ENCODE data around the gene PPP1R37. TPM values are rescaled to one million over a fixed set of nuclear protein-coding genes. Genes with fewer than 3 reads are reported as not detected.

Gene PPP1R37
- total and polyA plus RNA-seq, 2 donors (not counting 3 experiments of a cell fraction or from before 2014, with no cell fraction given), result 16.2 to 27.1 TPM

GRCh38 chr19:45113628-45114027 lies 20.6 kb downstream of the PPP1R37 start:
- CTCF ChIA-PET, result interaction anchor here (0.6 to 1.4 kb wide), 5 partner anchors 10 to 133 kb away, joined by 3 to 5 read pairs (median 3); no protein-coding TSS in a partner anchor

More at GRCh38 chr19:45113628-45114027, 20.6 kb downstream of the PPP1R37 start:
- H2AFZ ChIP-seq (ENCODE audit: low read depth, low read length), result no peak overlapping the region
- no TSS peak for BruUV-seq (replicated peaks)
- DNase-seq (ENCODE audit: low read depth, low spot score) (no peak), FAIRE-seq (no peak)
- H3K79me2 ChIP-seq (ENCODE audit: control insufficient read depth, insufficient read depth, low read length), result peaks cover 64% of the 10 kb centered on the region
- H3K27ac ChIP-seq (ENCODE audit: insufficient read depth, low read depth, low read length), result no peak overlapping the region
- no peaks in the 10 kb centered on the region for H3K36me3 ChIP-seq (ENCODE audit: control insufficient read depth in 2 of 2, extremely low read depth in 1 of 2, insufficient read depth in 2 of 2, low read length in 2 of 2)
- intact Hi-C loops (cut with micrococcal nuclease), result no loop called here
- no peaks in the 10 kb centered on the region for H3K27me3 ChIP-seq (ENCODE audit: control insufficient read depth in 2 of 2, insufficient read depth in 2 of 2, low read length in 2 of 2)
- no peaks in the 10 kb centered on the region for H3K9me3 ChIP-seq (replicated peaks; ENCODE audit: control insufficient read depth, insufficient read depth, low read length)
- H3K4me2 ChIP-seq (ENCODE audit: insufficient read depth, low read length), result no peak overlapping the region
- H3K4me1 ChIP-seq (ENCODE audit: control insufficient read depth, extremely low read depth, insufficient read depth, low read length), result no peaks in the 10 kb centered on the region
- dilution Hi-C loops (cut with MboI; ENCODE audit: extremely low pct_ligation_motif_present, low sequenced_read_pairs), result no loop called here
- POLR2A ChIA-PET, result no interaction called here
- no peak overlapping the region for H3K9ac ChIP-seq (replicated peaks; ENCODE audit: extremely low read depth, insufficient read depth, low read length)
- no peak for TF ChIP-seq POLR2AphosphoS5 (IDR thresholded peaks at IDR 0.05; ENCODE audit: insufficient read depth, low read depth, low read length)
- no peak for TF ChIP-seq JUN (IDR thresholded peaks at IDR 0.05; ENCODE audit: borderline replicate concordance, insufficient read depth, insufficient read length, low read depth)
- no peak for TF ChIP-seq EZH2 (IDR thresholded peaks at IDR 0.05; ENCODE audit: borderline replicate concordance, low read depth, low read length, severe bottlenecking)
- TF ChIP-seq, protein P1, sequence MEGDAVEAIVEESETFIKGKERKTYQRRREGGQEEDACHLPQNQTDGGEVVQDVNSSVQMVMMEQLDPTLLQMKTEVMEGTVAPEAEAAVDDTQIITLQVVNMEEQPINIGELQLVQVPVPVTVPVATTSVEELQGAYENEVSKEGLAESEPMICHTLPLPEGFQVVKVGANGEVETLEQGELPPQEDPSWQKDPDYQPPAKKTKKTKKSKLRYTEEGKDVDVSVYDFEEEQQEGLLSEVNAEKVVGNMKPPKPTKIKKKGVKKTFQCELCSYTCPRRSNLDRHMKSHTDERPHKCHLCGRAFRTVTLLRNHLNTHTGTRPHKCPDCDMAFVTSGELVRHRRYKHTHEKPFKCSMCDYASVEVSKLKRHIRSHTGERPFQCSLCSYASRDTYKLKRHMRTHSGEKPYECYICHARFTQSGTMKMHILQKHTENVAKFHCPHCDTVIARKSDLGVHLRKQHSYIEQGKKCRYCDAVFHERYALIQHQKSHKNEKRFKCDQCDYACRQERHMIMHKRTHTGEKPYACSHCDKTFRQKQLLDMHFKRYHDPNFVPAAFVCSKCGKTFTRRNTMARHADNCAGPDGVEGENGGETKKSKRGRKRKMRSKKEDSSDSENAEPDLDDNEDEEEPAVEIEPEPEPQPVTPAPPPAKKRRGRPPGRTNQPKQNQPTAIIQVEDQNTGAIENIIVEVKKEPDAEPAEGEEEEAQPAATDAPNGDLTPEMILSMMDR (IDR thresholded peaks at IDR 0.05; ENCODE audit: extremely low read depth in 1 of 2, insufficient read depth in 1 of 2, low read depth in 1 of 2, low read length in 2 of 2), result no peak
- no peak for TF ChIP-seq MYC (IDR thresholded peaks at IDR 0.05; ENCODE audit: low read depth, low read length)
- no peak for TF ChIP-seq MAX (IDR thresholded peaks at IDR 0.05; ENCODE audit: insufficient read depth, insufficient read length)
- TF ChIP-seq POLR2A (IDR thresholded peaks at IDR 0.05; ENCODE audit: low read depth, low read length), result no peak
- no peak for TF ChIP-seq GATA2 (IDR thresholded peaks at IDR 0.05; ENCODE audit: insufficient read depth, insufficient read length, low read depth, low read length)
- TF ChIP-seq FOS (IDR thresholded peaks at IDR 0.05; ENCODE audit: borderline replicate concordance, insufficient read depth, low read length), result no peak
- no peaks in the 10 kb centered on the region for H4K20me1 ChIP-seq (replicated peaks; ENCODE audit: control insufficient read depth, extremely low read depth, insufficient read depth, low read length)
- H3K4me3 ChIP-seq (replicated peaks in 1 of 3; ENCODE audit: insufficient read depth in 1 of 3, low read depth in 1 of 3, low read length in 3 of 3), result no peak overlapping the region
- no peaks in the 10 kb centered on the region for H3K9me1 ChIP-seq (replicated peaks; ENCODE audit: control insufficient read depth, extremely low read depth, insufficient read depth, low read length)

All from endothelial cell of umbilical vein (primary cell).